AG04450 (cell line): ENCODE results near the gene MRGPRD. TPM values are rescaled to one million over a fixed set of nuclear protein-coding genes. Genes with fewer than 3 reads are reported as not detected.

Experiments
- CTCF ChIA-PET: fragments of 300-600, 350-600 bp; formaldehyde crosslinking; extraction: SDS; loops from one replicate; lab custom pipeline; 2022; ENCODE audit warnings: antibody characterized with exemption, inconsistent platforms; lab: Charles Lee
- POLR2A ChIA-PET: fragments of 350-600 bp; formaldehyde crosslinking; extraction: SDS; loops from one replicate; lab custom pipeline; 2021; ENCODE audit warnings: antibody characterized with exemption, inconsistent platforms; lab: Yijun Ruan, JAX
- DNase-seq: peaks from one replicate; pipeline ENCODE4 v3.0.0-alpha.2; 2011; ENCODE audit warnings: low read depth, low spot score
- H3K27ac ChIP-seq: one replicate; pipeline ENCODE4 v1.5.1; 2012; ENCODE audit warnings: low read depth, low read length, control low read depth
- H3K27me3 ChIP-seq: one replicate; pipeline ENCODE4 v1.6.0; 2012; ENCODE audit warnings: low read length; ENCODE audit not compliant: control insufficient read depth, insufficient read depth
- H3K4me3 ChIP-seq: 2 replicates; pipeline ENCODE4 v1.5.1; 2011; ENCODE audit warnings: mild to moderate bottlenecking, low read depth, low read length, control low read depth
- H3K9me3 ChIP-seq: 2 replicates; pipeline ENCODE4 v1.5.1; 2012; ENCODE audit warnings: low read length; ENCODE audit not compliant: control insufficient read depth, insufficient read depth
- CTCF ChIP-seq: IDR thresholded peaks from 2 replicates; pipeline ENCODE4 v1.5.1; 2011; ENCODE audit warnings: low read depth, low read length, control low read depth, inconsistent platforms
- polyA plus RNA-seq: library from polyadenylated mRNA; depleted of rRNA; stranded (reverse); fragments of >200 nt; gene quantifications from 2 replicates; pipeline ENCODE4 v1.2.3, GENCODE V29; 2011

Gene MRGPRD
- polyA plus RNA-seq, 1 experiment: not detected

GRCh38 chr11:68965901-68966853 is 14.6 kb downstream of the MRGPRD start:
- TF ChIP-seq CTCF: no peak
- ChIA-PET CTCF (no interaction called here), POLR2A (no interaction called here)
- peaks cover 30% of the 10 kb centered on the region for H3K27me3 ChIP-seq
- no peak overlapping the region for H3K4me3 ChIP-seq
- H3K9me3 ChIP-seq: peaks cover 7% of the 10 kb centered on the region
- no peak overlapping the region for H3K27ac ChIP-seq
- DNase-seq: no peak

GRCh38 chr11:68963779-68964178 is 17.0 kb downstream of the MRGPRD start:
- TF ChIP-seq CTCF: no peak
- ChIA-PET CTCF (no interaction called here), POLR2A (no interaction called here)
- H3K4me3 ChIP-seq: no peak overlapping the region
- H3K27ac ChIP-seq: no peak overlapping the region
- DNase-seq: no peak
- H3K9me3 ChIP-seq: peaks cover 7% of the 10 kb centered on the region
- peaks cover 18% of the 10 kb centered on the region for H3K27me3 ChIP-seq

- ChIA-PET POLR2A (no interaction called here), CTCF (interaction anchor here (0.6 kb wide), 1 partner anchor 787 kb away, joined by 4 read pairs; no protein-coding TSS in a partner anchor)
- no peak overlapping the region for H3K4me3 ChIP-seq
- H3K27ac ChIP-seq: no peak overlapping the region
- H3K9me3 ChIP-seq: peaks cover 7% of the 10 kb centered on the region
- no peak for TF ChIP-seq CTCF
- H3K27me3 ChIP-seq: peaks cover 17% of the 10 kb centered on the region
- no peak for DNase-seq
Observed at GRCh38 chr11:68962527-68963250, 18.1 kb downstream of the MRGPRD start.

DNA sequence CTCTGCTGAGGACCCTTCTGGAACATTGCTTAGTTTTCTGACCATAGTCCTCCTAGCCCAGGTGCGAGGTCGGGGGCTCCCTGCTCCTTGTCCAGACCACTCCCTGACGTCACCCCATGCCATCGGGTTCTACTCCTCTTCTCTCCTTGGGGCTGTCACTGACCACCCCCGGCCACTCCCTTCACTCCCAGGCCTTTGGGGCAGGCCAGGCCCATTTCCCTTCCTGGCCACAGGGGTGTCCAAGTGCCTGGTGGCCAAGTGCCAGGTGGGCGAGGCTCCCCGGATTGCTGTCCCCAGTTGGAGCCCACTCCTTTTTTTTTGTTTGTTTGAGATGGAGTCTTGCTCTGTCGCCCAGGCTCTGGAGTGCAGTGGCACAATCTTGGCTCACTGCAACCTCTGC is 19.5 kb downstream of the MRGPRD start:
- H3K4me3 ChIP-seq: no peak overlapping the region
- ChIA-PET CTCF (no interaction called here), POLR2A (no interaction called here)
- DNase-seq: no peak
- no peak for TF ChIP-seq CTCF
- peaks cover 17% of the 10 kb centered on the region for H3K27me3 ChIP-seq
- H3K27ac ChIP-seq: no peak overlapping the region
- peaks cover 7% of the 10 kb centered on the region for H3K9me3 ChIP-seq
